ENCODE results near the gene NF2. TPM values are rescaled to one million over a fixed set of nuclear protein-coding genes. Genes with fewer than 3 reads are reported as not detected.

The NF2 gene

DNA sequence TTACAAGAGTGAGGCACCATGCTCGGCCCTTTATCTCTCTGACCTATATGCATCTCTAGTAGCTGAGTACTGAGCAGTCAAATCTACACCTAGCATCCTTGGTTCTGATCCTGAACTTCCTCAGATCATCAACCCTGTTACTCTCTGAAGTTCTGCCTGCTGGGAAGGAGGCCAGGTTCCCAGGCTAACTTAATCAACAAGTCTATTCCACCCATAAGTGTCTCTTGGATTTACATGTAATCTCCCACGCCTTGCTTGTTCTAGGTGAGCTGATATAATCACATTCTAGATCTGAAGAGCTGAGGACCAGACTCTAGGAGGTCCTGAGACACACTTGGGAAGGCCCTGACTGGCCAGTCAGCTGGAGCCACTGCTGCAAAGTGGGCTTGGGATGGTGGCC is 138.5 kb downstream of the NF2 start:
- Histone ChIP-seq H3K79me1 (ENCODE audit: low read length) (no peaks in the 10 kb centered on the region), H3K56ac (ENCODE audit: low read length) (no peak overlapping the region), H2BK15ac (replicated peaks; ENCODE audit: low read depth) (no peak overlapping the region), H4K8ac (ENCODE audit: low read depth, low read length) (no peak overlapping the region), H3K23ac (ENCODE audit: low read length) (no peak overlapping the region), H3K79me2 (ENCODE audit: control insufficient read depth, insufficient read depth, low read length) (no peaks in the 10 kb centered on the region), H4K5ac (ENCODE audit: low read length) (no peak overlapping the region), H3K4me1 (ENCODE audit: control insufficient read depth, low read depth, low read length) (no peaks in the 10 kb centered on the region), H2BK5ac (ENCODE audit: low read length) (no peak overlapping the region), H3K4ac (ENCODE audit: low read depth, low read length) (no peak overlapping the region), H2AK5ac (ENCODE audit: low read length) (no peak overlapping the region), H3K36me3 (ENCODE audit: control insufficient read depth, insufficient read depth, low read length) (no peaks in the 10 kb centered on the region), H3K27me3 (ENCODE audit: insufficient read depth, low read length, poor library complexity) (no peaks in the 10 kb centered on the region), H3K9ac (ENCODE audit: low read length) (no peak overlapping the region), H3K18ac (ENCODE audit: low read length) (no peak overlapping the region), H3K27ac (ENCODE audit: low read depth, low read length) (no peak overlapping the region), H3K4me3 (ENCODE audit: low read length) (no peak overlapping the region), H3K4me2 (ENCODE audit: low read length) (no peak overlapping the region), H2BK120ac (ENCODE audit: low read depth, low read length) (no peak overlapping the region)
- no peak for DNase-seq
- WGBS (ENCODE audit: extremely low coverage, insufficient coverage, low lambda C conversion rate), result no CpG with 5 or more reads among the region's 2 CpGs

DNA sequence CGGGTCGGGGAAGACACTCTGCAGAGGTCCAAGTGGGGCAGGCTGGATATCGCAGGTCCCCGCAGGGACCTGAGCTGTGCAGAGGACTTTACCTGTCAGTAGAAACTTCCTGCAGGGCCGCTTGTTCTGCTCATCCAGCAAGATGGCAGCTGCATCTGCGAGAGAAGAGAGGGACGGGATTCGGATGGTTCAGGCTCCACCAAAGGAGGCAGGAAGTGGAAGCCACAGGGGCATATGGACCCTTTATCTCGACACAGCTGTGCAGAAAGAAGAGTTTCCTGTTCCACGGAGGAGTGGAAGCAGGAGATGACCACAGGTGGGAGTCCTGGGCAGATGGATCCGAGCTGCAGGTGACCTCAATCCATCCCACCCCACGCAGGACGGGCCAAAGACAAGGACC is 138.9 kb downstream of the NF2 start:
- Histone ChIP-seq H2BK120ac (ENCODE audit: low read depth, low read length) (no peak overlapping the region), H3K79me2 (ENCODE audit: control insufficient read depth, insufficient read depth, low read length) (no peaks in the 10 kb centered on the region), H3K18ac (ENCODE audit: low read length) (no peak overlapping the region), H3K79me1 (ENCODE audit: low read length) (no peaks in the 10 kb centered on the region), H3K9ac (ENCODE audit: low read length) (no peak overlapping the region), H3K27ac (ENCODE audit: low read depth, low read length) (no peak overlapping the region), H3K4me2 (ENCODE audit: low read length) (no peak overlapping the region), H4K5ac (ENCODE audit: low read length) (no peak overlapping the region), H2BK5ac (ENCODE audit: low read length) (no peak overlapping the region), H3K4me3 (ENCODE audit: low read length) (no peak overlapping the region), H2AK5ac (ENCODE audit: low read length) (no peak overlapping the region), H3K4ac (ENCODE audit: low read depth, low read length) (no peak overlapping the region), H4K8ac (ENCODE audit: low read depth, low read length) (no peak overlapping the region), H3K56ac (ENCODE audit: low read length) (no peak overlapping the region), H3K23ac (ENCODE audit: low read length) (no peak overlapping the region), H2BK15ac (replicated peaks; ENCODE audit: low read depth) (no peak overlapping the region), H3K36me3 (ENCODE audit: control insufficient read depth, insufficient read depth, low read length) (no peaks in the 10 kb centered on the region), H3K27me3 (ENCODE audit: insufficient read depth, low read length, poor library complexity) (no peaks in the 10 kb centered on the region), H3K4me1 (ENCODE audit: control insufficient read depth, low read depth, low read length) (no peaks in the 10 kb centered on the region)
- no peak for DNase-seq
- WGBS (ENCODE audit: extremely low coverage, insufficient coverage, low lambda C conversion rate), result no CpG with 5 or more reads among the region's 13 CpGs

DNA sequence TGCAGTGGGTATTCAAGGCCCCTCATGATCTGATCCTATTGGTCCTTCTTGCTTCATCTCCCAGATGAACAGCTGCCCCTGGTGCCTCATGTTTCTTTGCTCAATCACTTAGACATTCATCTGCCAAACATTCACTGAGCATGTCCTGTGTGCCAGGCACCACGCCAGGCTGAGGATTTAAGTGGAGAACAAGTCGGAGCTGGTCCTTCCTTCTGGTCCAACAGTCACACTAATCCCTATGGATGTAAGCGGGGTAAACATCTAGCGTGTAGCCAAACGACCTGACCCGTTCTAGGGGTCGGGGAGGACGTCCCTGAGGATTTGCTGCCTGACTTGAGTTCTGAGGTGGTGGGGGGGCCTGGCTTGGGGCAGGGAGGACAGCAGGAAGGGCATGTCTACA is 141.5 kb downstream of the NF2 start:
- Histone ChIP-seq H4K5ac (ENCODE audit: low read length) (no peak overlapping the region), H3K36me3 (ENCODE audit: control insufficient read depth, insufficient read depth, low read length) (no peaks in the 10 kb centered on the region), H3K79me1 (ENCODE audit: low read length) (no peaks in the 10 kb centered on the region), H2BK120ac (ENCODE audit: low read depth, low read length) (no peak overlapping the region), H3K27ac (ENCODE audit: low read depth, low read length) (no peak overlapping the region), H3K18ac (ENCODE audit: low read length) (no peak overlapping the region), H3K79me2 (ENCODE audit: control insufficient read depth, insufficient read depth, low read length) (no peaks in the 10 kb centered on the region), H2BK5ac (ENCODE audit: low read length) (no peak overlapping the region), H3K4me3 (ENCODE audit: low read length) (no peak overlapping the region), H3K9ac (ENCODE audit: low read length) (no peak overlapping the region), H3K27me3 (ENCODE audit: insufficient read depth, low read length, poor library complexity) (no peaks in the 10 kb centered on the region), H3K23ac (ENCODE audit: low read length) (no peak overlapping the region), H2AK5ac (ENCODE audit: low read length) (no peak overlapping the region), H3K4me2 (ENCODE audit: low read length) (no peak overlapping the region), H4K8ac (ENCODE audit: low read depth, low read length) (no peak overlapping the region), H3K4ac (ENCODE audit: low read depth, low read length) (no peak overlapping the region), H3K4me1 (ENCODE audit: control insufficient read depth, low read depth, low read length) (no peaks in the 10 kb centered on the region), H3K56ac (ENCODE audit: low read length) (no peak overlapping the region), H2BK15ac (replicated peaks; ENCODE audit: low read depth) (no peak overlapping the region)
- no peak for DNase-seq
- WGBS (ENCODE audit: extremely low coverage, insufficient coverage, low lambda C conversion rate), result no CpG with 5 or more reads among the region's 8 CpGs

DNA sequence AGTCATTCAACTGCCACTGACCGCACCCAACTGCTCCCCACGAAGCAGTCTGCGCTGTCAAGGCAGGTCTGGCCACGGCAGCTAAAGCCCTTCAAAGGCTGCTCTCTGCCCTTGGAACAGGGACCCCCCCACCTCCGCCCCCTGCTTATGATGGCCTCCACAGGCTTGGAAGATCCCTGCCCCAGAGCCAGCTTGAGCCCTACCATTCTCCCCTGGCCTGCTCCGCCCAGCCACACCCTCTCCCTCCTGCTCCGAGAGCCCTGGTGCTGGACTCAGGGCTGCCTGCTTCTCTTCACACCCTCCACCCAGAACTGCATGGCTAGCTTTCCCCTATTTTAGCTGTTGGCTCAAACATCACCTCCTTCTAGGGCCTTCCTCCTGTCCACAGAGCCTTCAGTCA is 144.4 kb downstream of the NF2 start:
- WGBS (ENCODE audit: extremely low coverage, insufficient coverage, low lambda C conversion rate), result no CpG with 5 or more reads among the region's 7 CpGs
- H3K79me1 ChIP-seq (ENCODE audit: low read length), result no peaks in the 10 kb centered on the region

More for the DNA sequence above, 144.4 kb downstream of the NF2 start:
- H3K23ac ChIP-seq (ENCODE audit: low read length), result no peak overlapping the region
- no peaks in the 10 kb centered on the region for H3K36me3 ChIP-seq (ENCODE audit: control insufficient read depth, insufficient read depth, low read length)
- no peak overlapping the region for H4K8ac ChIP-seq (ENCODE audit: low read depth, low read length)
- H3K9ac ChIP-seq (ENCODE audit: low read length), result no peak overlapping the region
- no peaks in the 10 kb centered on the region for H3K4me1 ChIP-seq (ENCODE audit: control insufficient read depth, low read depth, low read length)
- no peak for DNase-seq
- H3K4me2 ChIP-seq (ENCODE audit: low read length), result no peak overlapping the region
- no peak overlapping the region for H3K18ac ChIP-seq (ENCODE audit: low read length)
- no peak overlapping the region for H2BK120ac ChIP-seq (ENCODE audit: low read depth, low read length)
- H2BK15ac ChIP-seq (replicated peaks; ENCODE audit: low read depth), result no peak overlapping the region
- H3K79me2 ChIP-seq (ENCODE audit: control insufficient read depth, insufficient read depth, low read length), result no peaks in the 10 kb centered on the region
- H2AK5ac ChIP-seq (ENCODE audit: low read length), result no peak overlapping the region
- no peak overlapping the region for H3K4ac ChIP-seq (ENCODE audit: low read depth, low read length)
- no peak overlapping the region for H3K27ac ChIP-seq (ENCODE audit: low read depth, low read length)
- H3K56ac ChIP-seq (ENCODE audit: low read length), result no peak overlapping the region
- H3K27me3 ChIP-seq (ENCODE audit: insufficient read depth, low read length, poor library complexity), result no peaks in the 10 kb centered on the region
- H3K4me3 ChIP-seq (ENCODE audit: low read length), result no peak overlapping the region
- H4K5ac ChIP-seq (ENCODE audit: low read length), result no peak overlapping the region
- H2BK5ac ChIP-seq (ENCODE audit: low read length), result no peak overlapping the region

Small RNA genes within 50 kb of the gene (small RNA-seq; reads per million reads assigned to genes)
- not detected for gene AC004882.2 (ENCODE audit: insufficient read depth)
